Tibial artery (tissue), 4 donors: ENCODE data around the gene POLR2E.

ENCODE experiments used
- DNase-seq, 2 donors: peaks; one replicate each; pipeline ENCODE4 v3.0.0-alpha.2; 2019
- H3K27ac ChIP-seq, 2 donors: fragments of 200-600 bp; sonication (generic) in 1 of 2; 1 replicate in 1 of 2; 2 replicates in 1 of 2; pipeline ENCODE4 v1.5.1; 2018 to 2019; ENCODE audit warnings: mild to moderate bottlenecking in 1 of 2
- H3K27me3 ChIP-seq, 2 donors: fragments of 200-600 bp; sonication (generic) in 1 of 2; one replicate each; pipeline versions ENCODE4 v1.5.1 to v1.6.0; 2016 to 2019
- H3K36me3 ChIP-seq, 3 donors: fragments of 200-600 bp; sonication (generic) in 2 of 3; one replicate each; pipeline ENCODE4 v1.5.1; 2016 to 2019; ENCODE audit warnings: mild to moderate bottlenecking in 2 of 3
- H3K4me1 ChIP-seq, 4 donors: fragments of 200-600 bp; sonication (generic) in 2 of 4; 1 replicate in 3 of 4; 2 replicates in 1 of 4; pipeline ENCODE4 v1.5.1; 2016 to 2019
- H3K4me3 ChIP-seq, 2 donors: fragments of 200-600 bp; sonication (generic) in 1 of 2; 1 replicate in 1 of 2; 2 replicates in 1 of 2; pipeline ENCODE4 v1.5.1; 2018 to 2019; ENCODE audit warnings: mild to moderate bottlenecking in 2 of 2
- H3K9me3 ChIP-seq, 3 donors: fragments of 200-600 bp; sonication (generic) in 1 of 3; one replicate each; pipeline ENCODE4 v1.5.1; 2016 to 2019
- CTCF ChIP-seq, 2 experiments: fragments of 200-600 bp in 1 of 2; fragments of 450-650 bp in 1 of 2; IDR thresholded peaks; one replicate each; pipeline ENCODE4 v1.5.1; 2017 to 2019; ENCODE audit warnings: antibody characterized with exemption in 2 of 2, mild to moderate bottlenecking in 1 of 2, moderate library complexity in 1 of 2
- intact Hi-C: fragments of 100-400 bp; cut with DNase I; formaldehyde crosslinking; loops from one replicate; pipeline ENCODE4 v1.15.0; 2023; ENCODE audit warnings: low total_unique reads

Gene POLR2E

GRCh38 chr19:1061987-1062386 lies 33.2 kb downstream of the POLR2E start:
- peaks cover 4 to 30% (median 27%) of the 10 kb centered on the region in 3 donors for H3K9me3 ChIP-seq
- H3K36me3 ChIP-seq, result peaks cover 6 to 12% (median 8%) of the 10 kb centered on the region in 3 donors
- H3K27me3 ChIP-seq, result peaks cover 0 to 18% of the 10 kb centered on the region in 2 donors
- DNase-seq, result no peak
- intact Hi-C loops, result no loop called here
- H3K27ac ChIP-seq, result no peak overlapping the region
- H3K4me3 ChIP-seq, result no peak overlapping the region
- H3K4me1 ChIP-seq, result peaks cover 0 to 29% (median 23%) of the 10 kb centered on the region in 4 donors
- TF ChIP-seq CTCF (IDR thresholded peaks at IDR 0.05), result no peak

DNA sequence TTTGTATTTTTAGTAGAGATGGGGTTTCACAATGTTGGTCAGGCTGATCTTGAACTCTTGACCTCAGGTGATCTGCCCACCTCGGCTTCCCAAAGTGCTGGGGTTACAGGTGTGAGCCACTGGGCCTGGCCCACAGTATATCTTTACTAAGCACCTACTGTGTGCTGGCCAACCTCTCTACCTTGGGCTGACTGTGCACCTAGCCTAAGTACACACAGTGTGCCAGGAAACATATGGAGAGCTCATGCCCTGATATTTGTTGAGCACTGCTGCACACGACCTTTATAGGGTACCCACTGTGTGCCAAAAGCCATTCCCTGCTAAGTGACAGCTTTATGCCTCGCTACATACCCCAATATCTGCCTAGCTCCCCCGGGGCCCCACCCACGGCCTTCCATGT lies 34.5 kb downstream of the POLR2E start:
- no peak overlapping the region for H3K27ac ChIP-seq
- peaks cover 9 to 25% (median 14%) of the 10 kb centered on the region in 3 donors for H3K36me3 ChIP-seq
- no peak for DNase-seq
- peaks cover 0 to 16% (median 13%) of the 10 kb centered on the region in 4 donors for H3K4me1 ChIP-seq
- H3K4me3 ChIP-seq, result no peak overlapping the region
- no peak for TF ChIP-seq CTCF (IDR thresholded peaks at IDR 0.05)
- peaks cover 0 to 5% of the 10 kb centered on the region in 2 donors for H3K27me3 ChIP-seq
- intact Hi-C loops, result no loop called here
- peaks cover 4 to 43% (median 40%) of the 10 kb centered on the region in 3 donors for H3K9me3 ChIP-seq

GRCh38 chr19:1058112-1058511 lies 37.1 kb downstream of the POLR2E start:
- no peak for TF ChIP-seq CTCF (IDR thresholded peaks at IDR 0.05)
- intact Hi-C loops, result no loop called here
- Histone ChIP-seq H3K27ac (no peak overlapping the region), H3K27me3 (no peaks in the 10 kb centered on the region), H3K4me3 (no peak overlapping the region), H3K4me1 (no peaks in the 10 kb centered on the region), H3K36me3 (peaks cover 9 to 27% (median 14%) of the 10 kb centered on the region in 3 donors), H3K9me3 (peaks cover 4 to 44% (median 43%) of the 10 kb centered on the region in 3 donors)
- DNase-seq, result no peak

- Histone ChIP-seq H3K36me3 (peaks cover 9 to 27% (median 14%) of the 10 kb centered on the region in 3 donors), H3K4me3 (no peak overlapping the region), H3K4me1 (no peaks in the 10 kb centered on the region), H3K9me3 (peaks cover 4 to 44% (median 43%) of the 10 kb centered on the region in 3 donors), H3K27me3 (no peaks in the 10 kb centered on the region), H3K27ac (no peak overlapping the region)
- TF ChIP-seq CTCF (IDR thresholded peaks at IDR 0.05), result no peak
- intact Hi-C loops, result no loop called here
- no peak for DNase-seq
These were observed 37.9 kb downstream of the POLR2E start for GRCh38 chr19:1057176-1057855.

DNA sequence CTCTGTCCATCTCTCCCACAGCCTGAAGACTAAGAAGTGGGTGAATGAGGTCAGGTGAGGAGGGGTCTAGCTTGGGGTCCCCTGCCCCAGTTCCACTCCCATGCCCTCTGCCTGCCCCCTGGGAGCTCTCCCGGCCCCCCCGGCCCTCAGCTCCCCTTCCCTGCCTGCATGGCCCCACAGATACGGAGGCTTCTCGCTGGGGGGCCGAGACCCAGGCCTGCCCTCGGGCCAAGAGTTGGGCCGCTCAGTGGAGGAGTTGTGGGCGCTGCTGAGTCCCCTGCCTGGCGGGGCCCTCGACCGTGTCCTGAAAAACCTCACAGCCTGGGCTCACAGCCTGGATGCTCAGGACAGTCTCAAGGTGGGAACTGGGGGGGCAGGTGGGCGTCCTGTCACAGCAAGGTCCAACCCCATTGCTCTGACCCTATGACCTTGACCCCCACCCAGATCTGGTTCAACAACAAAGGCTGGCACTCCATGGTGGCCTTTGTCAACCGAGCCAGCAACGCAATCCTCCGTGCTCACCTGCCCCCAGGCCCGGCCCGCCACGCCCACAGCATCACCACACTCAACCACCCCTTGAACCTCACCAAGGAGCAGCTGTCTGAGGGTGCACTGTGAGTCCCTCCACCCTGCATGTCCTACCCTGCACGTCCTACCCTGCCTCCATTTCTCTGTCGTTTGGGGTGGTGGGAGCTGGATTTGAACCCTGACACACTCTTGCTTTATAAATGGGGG lies 39.1 kb downstream of the POLR2E start:
- intact Hi-C loops, result no loop called here
- no peak for TF ChIP-seq CTCF (IDR thresholded peaks at IDR 0.05)
- H3K4me3 ChIP-seq, result no peak overlapping the region
- no peaks in the 10 kb centered on the region for H3K4me1 ChIP-seq
- peaks cover 9 to 27% (median 14%) of the 10 kb centered on the region in 3 donors for H3K36me3 ChIP-seq
- DNase-seq, result no peak
- peaks cover 4 to 44% (median 43%) of the 10 kb centered on the region in 3 donors for H3K9me3 ChIP-seq
- H3K27me3 ChIP-seq, result no peaks in the 10 kb centered on the region
- no peak overlapping the region for H3K27ac ChIP-seq
